ENCODE data around the gene GFER. TPM values are rescaled to one million over a fixed set of nuclear protein-coding genes. Genes with fewer than 3 reads are reported as not detected.

Gene GFER
- total and polyA plus RNA-seq, 9 of the 15 experiments (the other 6 are each of a cell fraction or from before 2014, with no cell fraction given) = 4.3 to 53.7 (median 19.8) TPM

GRCh38 chr16:1981398-1981836 lies 2.6 kb upstream of the GFER start, which contains the start of gene NOXO1:
NOXO1 (minus strand) TSS chr16:1981469; CDS start chr16:1981179, 290 bp downstream.
- Histone ChIP-seq H3K4me1 (replicated peaks in 1 of 2; ENCODE audit: control insufficient read depth in 2 of 2, insufficient read depth in 2 of 2, low read length in 2 of 2) (peaks cover 6 to 84% of the 10 kb centered on the region in 2 experiments; a peak in 4 of 5 replicates), H3K36me3 (ENCODE audit: control insufficient read depth, insufficient read depth, low read length) (peaks cover 44% of the 10 kb centered on the region; the same call in 2 of the 3 replicates), H3K4me2 (ENCODE audit: insufficient read depth, low read length) (no peak within 1 kb of the TSS), H4K20me1 (replicated peaks; ENCODE audit: control insufficient read depth, insufficient read depth, low read length) (no peaks in the 10 kb centered on the region), H3K4me3 (no peak within 1 kb of the TSS), H3K27ac (ENCODE audit: extremely low read depth, low read depth, low read length) (no peak within 1 kb of the TSS), H3K9me1 (ENCODE audit: control insufficient read depth, insufficient read depth, low read length) (no peaks in the 10 kb centered on the region), H3K9ac (ENCODE audit: insufficient read depth in 1 of 2, low read depth in 2 of 2, low read length in 2 of 2) (peak within 1 kb of the TSS in 1 of 2 experiments; percentile 70; a peak in 2 of 4 replicates), H2AFZ (ENCODE audit: low read depth, low read length) (no peak within 1 kb of the TSS), H3K9me3 (replicated peaks; ENCODE audit: control insufficient read depth, insufficient read depth, low read depth, low read length) (no peaks in the 10 kb centered on the region), H3K79me2 (ENCODE audit: control insufficient read depth, insufficient read depth, low read length) (peaks cover 16% of the 10 kb centered on the region), H3K27me3 (ENCODE audit: control insufficient read depth in 2 of 2, insufficient read depth in 2 of 2, low read length in 2 of 2) (no peaks in the 10 kb centered on the region)
- ATAC-seq (no peak), DNase-seq (ENCODE audit: extremely low read depth in 1 of 4, low spot score in 3 of 4) (no peak), FAIRE-seq (no peak)
- WGBS (ENCODE audit: insufficient coverage, low coverage, missing lambda C conversion rate) = 45% methylated on average over 6 of the region's 6 CpGs
- TF ChIP-seq JUNB (CRISPR knock-in tag; conservative IDR thresholded peaks at IDR 0.05) (no peak), POLR2AphosphoS2 (IDR thresholded peaks at IDR 0.05; ENCODE audit: low read length) (peak; percentile 69; the same call in 1 of the 2 replicates)
- in situ Hi-C loops (cut with MboI) = no loop called here
- ChIA-PET CTCF (ENCODE audit: low intra/inter-chr PET ratio) (no interaction called here), POLR2A (interaction anchor here (0.6 to 10.2 kb wide), 5 partner anchors 10 to 252 kb away, joined by 3 to 103 read pairs (median 4); partner anchors contain the start of genes RNF151, RPS2, TBL3 and TRAF7)
- no TSS peak for BruUV-seq (replicated peaks)
- intact Hi-C loops (cut with micrococcal nuclease) = no loop called here

GRCh38 chr16:1982013-1982433 lies 2.0 kb upstream of the GFER start:
- DNase-seq (ENCODE audit: extremely low read depth in 1 of 4, low spot score in 3 of 4) (no peak), ATAC-seq (no peak), FAIRE-seq (no peak)
- no TSS peak for BruUV-seq (replicated peaks)
- H2AFZ ChIP-seq (ENCODE audit: low read depth, low read length) = no peak overlapping the region
- H3K9me1 ChIP-seq (ENCODE audit: control insufficient read depth, insufficient read depth, low read length) = no peaks in the 10 kb centered on the region
- H3K9me3 ChIP-seq (replicated peaks; ENCODE audit: control insufficient read depth, insufficient read depth, low read depth, low read length) = no peaks in the 10 kb centered on the region
- intact Hi-C loops (cut with micrococcal nuclease) (no loop called here), in situ Hi-C loops (cut with MboI) (no loop called here)
- POLR2A ChIA-PET = interaction anchor here (1.2 to 10.2 kb wide), 4 partner anchors 8 to 173 kb away, joined by 3 to 103 read pairs (median 10); partner anchors contain the start of genes RNF151, RPS2, TBL3 and TRAF7
- H3K4me1 ChIP-seq (replicated peaks in 1 of 2; ENCODE audit: control insufficient read depth in 2 of 2, insufficient read depth in 2 of 2, low read length in 2 of 2) = peaks cover 6 to 83% of the 10 kb centered on the region in 2 experiments; a peak in 4 of 5 replicates
- CTCF ChIA-PET (ENCODE audit: low intra/inter-chr PET ratio) = interaction anchor here (0.6 kb wide), 1 partner anchor 127 kb away, joined by 3 read pairs; no protein-coding TSS in a partner anchor
- H3K4me2 ChIP-seq (ENCODE audit: insufficient read depth, low read length) = no peak overlapping the region
- peaks cover 44% of the 10 kb centered on the region; the same call in 2 of the 3 replicates for H3K36me3 ChIP-seq (ENCODE audit: control insufficient read depth, insufficient read depth, low read length)
- no peak overlapping the region for H3K27ac ChIP-seq (ENCODE audit: extremely low read depth, low read depth, low read length)
- H3K79me2 ChIP-seq (ENCODE audit: control insufficient read depth, insufficient read depth, low read length) = peaks cover 16% of the 10 kb centered on the region
- 23% methylated on average over 5 of the region's 5 CpGs for WGBS (ENCODE audit: insufficient coverage, low coverage, missing lambda C conversion rate)
- H3K9ac ChIP-seq (ENCODE audit: insufficient read depth in 1 of 2, low read depth in 2 of 2, low read length in 2 of 2) = 0 out of 4 replicates have a peak overlapping the region, but pooled peaks of 1 of the 2 experiments have one; percentile 20
- no peaks in the 10 kb centered on the region for H4K20me1 ChIP-seq (replicated peaks; ENCODE audit: control insufficient read depth, insufficient read depth, low read length)
- no peak overlapping the region for H3K4me3 ChIP-seq
- no peaks in the 10 kb centered on the region for H3K27me3 ChIP-seq (ENCODE audit: control insufficient read depth in 2 of 2, insufficient read depth in 2 of 2, low read length in 2 of 2)
- TF ChIP-seq SIN3B (IDR thresholded peaks at IDR 0.05; ENCODE audit: low read depth) (no peak), PHTF2 (CRISPR knock-in tag; IDR thresholded peaks at IDR 0.05) (no peak), HMG20A (CRISPR knock-in tag; conservative IDR thresholded peaks at IDR 0.05) (no peak), CGGBP1 (CRISPR knock-in tag; IDR thresholded peaks at IDR 0.05) (no peak), THAP12 (CRISPR knock-in tag; IDR thresholded peaks at IDR 0.05) (no peak), ILF3 (IDR thresholded peaks at IDR 0.05; ENCODE audit: borderline replicate concordance) (no peak), CREBBP (IDR thresholded peaks at IDR 0.05; ENCODE audit: low read depth, low read length) (no peak), MTF1 (CRISPR knock-in tag; IDR thresholded peaks at IDR 0.05; ENCODE audit: borderline replicate concordance) (no peak), POLR2G (IDR thresholded peaks at IDR 0.05; ENCODE audit: low read depth, low read length) (peak; percentile 30; the same call in 1 of the 2 replicates), POLR2A (conservative IDR thresholded peaks at IDR 0.05) (peak; percentile 57), L3MBTL2 (IDR thresholded peaks at IDR 0.05) (no peak), SMAD4 (CRISPR knock-in tag; conservative IDR thresholded peaks at IDR 0.05) (no peak), ZNF785 (CRISPR knock-in tag; IDR thresholded peaks at IDR 0.05) (no peak)
